GM21717 (cell line): ENCODE measurements around the gene DHRS11.
A peak's percentile ranks its signal among the peaks of the same experiment; 100 is the strongest.
"Not testable (repeated sequence)": the region's sequence is repeated elsewhere in the genome, so short reads cannot be mapped to it uniquely, and the experiment has no call there.

ENCODE experiments used
- ATAC-seq: cut with Tn5 transposase; IDR thresholded peaks from one replicate; pipeline ENCODE4 v1.9.1; 2021; ENCODE audit warnings: mild to moderate bottlenecking, moderate library complexity; ENCODE audit not compliant: unreplicated experiment

DHRS11 gene

DNA sequence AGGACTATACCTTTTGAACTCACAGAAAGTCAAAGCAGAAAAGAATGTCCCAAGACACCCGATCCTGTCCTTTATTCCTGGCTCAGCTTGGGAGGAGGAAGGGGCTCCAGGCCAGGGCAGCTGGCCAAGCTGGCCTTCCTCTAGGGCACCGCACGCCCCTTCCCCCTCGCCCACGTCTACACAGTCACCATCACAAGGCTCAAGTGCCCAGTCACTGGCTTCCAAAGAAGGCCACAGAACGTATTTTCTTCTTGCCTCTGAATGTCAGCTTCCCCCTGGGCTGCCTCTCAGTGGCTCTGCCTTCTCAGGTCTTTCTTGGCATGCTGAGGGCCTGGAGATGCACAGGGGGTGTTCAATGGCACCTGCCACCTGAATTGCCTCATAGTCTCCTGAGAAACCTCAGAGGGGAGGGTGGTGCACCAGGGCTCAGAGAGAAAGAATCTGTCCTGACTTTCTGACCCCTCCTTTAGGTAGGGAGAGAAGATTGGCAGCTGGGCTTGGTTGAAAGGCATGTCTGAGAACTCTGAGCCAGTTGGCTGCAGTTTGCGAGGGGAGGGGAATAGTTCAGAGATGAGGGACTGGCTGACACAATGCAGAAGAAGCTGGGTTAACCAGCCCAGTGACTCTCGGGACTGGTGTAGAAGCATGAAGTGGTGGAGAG is 2.1 kb downstream of the DHRS11 start:
- ATAC-seq = no peak

DNA sequence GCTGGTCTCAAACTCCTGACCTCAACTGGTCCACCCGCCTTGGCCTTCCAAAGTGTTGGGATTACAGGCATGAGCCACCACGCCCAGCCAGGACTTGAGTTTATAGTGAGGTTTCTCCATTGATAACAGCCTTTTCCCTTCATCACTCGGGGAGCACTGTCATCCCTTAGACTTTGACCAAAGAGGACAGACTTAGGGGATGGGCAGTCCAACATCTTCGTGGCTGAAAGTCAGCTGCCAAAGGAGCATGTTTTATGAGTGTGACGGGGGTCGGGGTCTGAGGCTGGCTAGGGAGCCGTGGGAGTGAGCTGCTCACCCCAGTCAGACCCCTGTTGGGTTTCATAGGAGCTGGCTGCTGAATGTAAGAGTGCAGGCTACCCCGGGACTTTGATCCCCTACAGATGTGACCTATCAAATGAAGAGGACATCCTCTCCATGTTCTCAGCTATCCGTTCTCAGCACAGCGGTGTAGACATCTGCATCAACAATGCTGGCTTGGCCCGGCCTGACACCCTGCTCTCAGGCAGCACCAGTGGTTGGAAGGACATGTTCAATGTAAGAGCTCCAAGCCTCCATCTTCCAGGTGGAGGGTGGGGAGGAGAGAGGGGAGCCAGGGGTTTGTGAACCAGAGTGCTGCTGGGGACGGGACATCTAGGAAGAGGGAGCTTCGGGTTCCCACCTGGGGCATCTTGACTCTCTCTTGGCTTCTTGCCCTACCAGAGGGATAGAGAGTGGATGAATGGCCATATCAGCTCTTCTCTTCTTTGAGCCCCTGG is 3.1 kb downstream of the DHRS11 start:
- no peak for ATAC-seq

DNA sequence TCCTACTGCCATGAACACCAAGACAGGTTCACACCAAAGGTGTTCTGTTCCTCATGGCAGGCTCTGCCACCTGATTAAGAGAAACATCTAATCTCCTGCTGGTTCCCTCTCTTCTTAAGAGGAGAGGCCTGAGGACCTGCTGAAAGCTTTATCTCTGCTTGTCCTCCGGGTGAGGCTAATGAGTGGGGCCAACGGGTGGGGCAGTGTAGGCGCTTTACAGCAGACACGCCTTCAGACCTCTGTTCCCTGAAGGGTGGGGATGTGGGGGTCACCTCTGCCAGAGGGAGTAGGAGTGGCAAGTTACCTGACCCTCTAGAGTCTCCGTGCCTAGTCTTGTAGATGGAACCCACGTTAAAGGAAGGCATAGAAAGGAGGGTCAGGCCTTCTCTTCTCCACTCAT is 5.5 kb downstream of the DHRS11 start:
- no peak for ATAC-seq

DNA sequence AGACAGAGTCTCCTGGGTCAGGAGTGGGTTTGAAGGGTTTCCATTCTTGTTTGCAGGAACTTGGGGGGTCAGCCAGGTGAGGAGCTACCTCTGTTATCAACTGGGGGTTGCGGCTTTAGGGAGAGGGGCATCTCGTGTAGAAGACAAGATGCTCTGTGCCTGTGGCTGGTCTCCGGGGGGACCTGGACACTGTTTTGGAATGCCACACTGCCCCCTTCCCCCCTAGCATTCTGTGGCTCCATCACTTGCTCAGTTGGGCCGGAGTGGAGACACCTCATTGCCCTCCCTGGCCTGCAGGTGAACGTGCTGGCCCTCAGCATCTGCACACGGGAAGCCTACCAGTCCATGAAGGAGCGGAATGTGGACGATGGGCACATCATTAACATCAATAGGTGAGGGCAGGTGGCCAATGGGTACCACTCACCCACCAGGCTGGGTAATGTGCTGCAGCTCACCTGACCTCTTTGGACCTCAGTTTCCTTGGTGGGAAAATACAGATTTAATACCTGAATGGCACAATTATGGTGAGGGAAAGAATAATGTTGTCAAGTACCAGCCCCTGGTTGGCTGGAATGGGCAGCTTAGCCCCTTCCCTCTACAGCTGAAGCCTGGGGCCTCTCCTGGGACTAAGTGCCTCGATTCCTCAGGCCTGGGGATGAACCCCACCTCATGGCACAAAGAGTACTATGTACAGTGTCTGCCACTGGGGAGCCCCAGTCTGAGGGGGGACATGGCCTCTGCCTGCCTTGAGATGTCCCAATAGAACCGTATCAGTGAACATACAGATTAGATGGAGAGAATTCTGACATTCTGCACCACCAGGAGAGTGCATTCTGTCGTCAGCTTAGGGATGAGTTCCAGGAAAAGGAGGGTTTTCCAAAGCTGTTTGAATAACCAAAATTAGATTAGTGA is 6.4 kb downstream of the DHRS11 start:
- no peak for ATAC-seq

DNA sequence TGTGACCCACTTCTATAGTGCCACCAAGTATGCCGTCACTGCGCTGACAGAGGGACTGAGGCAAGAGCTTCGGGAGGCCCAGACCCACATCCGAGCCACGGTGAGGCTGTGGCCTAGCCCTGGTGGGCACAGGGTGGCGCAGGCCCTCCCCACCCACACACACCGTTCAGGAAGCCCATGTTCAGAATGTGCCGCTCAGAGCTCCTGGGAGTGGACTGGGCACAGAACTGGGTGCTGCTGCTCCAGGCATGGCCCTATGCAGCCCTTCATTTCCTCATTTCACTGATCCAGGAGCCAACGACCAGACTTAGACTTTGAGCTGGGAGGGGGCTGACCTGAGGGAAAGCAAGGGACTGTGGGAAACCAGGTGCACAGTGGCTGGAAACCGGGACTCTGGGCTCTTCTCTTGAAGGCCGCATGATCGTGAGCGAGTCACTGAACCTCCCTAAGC is 7.3 kb downstream of the DHRS11 start:
- ATAC-seq = no peak

DNA sequence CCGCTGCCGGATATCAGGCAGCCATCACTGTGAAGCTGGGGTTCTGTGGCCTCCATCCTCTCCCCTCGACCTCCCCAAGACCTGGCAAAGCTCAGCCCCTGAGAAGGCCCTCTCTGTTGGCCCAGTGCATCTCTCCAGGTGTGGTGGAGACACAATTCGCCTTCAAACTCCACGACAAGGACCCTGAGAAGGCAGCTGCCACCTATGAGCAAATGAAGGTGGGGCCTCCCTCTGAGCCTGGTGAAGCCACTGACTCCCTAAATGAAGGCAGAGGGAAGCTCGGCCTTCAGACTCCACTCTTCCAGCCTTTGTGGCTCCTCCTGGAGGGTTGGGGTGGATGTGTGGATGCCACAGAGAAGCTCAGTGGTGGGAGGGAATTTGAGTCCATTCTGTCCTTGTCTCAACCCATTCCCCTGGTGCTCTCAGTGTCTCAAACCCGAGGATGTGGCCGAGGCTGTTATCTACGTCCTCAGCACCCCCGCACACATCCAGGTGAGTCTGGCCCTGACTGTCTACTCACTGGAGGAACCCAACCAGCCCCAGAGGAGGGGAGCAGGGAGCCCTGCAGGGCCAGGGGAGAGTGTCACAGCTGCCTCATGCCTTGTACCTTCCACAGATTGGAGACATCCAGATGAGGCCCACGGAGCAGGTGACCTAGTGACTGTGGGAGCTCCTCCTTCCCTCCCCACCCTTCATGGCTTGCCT is 8.0 kb downstream of the DHRS11 start:
- ATAC-seq = no peak

DNA sequence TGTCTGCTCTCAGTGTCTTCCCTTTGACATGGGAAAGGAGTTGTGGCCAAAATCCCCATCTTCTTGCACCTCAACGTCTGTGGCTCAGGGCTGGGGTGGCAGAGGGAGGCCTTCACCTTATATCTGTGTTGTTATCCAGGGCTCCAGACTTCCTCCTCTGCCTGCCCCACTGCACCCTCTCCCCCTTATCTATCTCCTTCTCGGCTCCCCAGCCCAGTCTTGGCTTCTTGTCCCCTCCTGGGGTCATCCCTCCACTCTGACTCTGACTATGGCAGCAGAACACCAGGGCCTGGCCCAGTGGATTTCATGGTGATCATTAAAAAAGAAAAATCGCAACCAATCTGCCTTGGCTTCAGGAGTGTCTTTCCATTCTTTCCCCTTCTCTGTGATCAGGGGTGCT is 8.8 kb downstream of the DHRS11 start:
- no peak for ATAC-seq

DNA sequence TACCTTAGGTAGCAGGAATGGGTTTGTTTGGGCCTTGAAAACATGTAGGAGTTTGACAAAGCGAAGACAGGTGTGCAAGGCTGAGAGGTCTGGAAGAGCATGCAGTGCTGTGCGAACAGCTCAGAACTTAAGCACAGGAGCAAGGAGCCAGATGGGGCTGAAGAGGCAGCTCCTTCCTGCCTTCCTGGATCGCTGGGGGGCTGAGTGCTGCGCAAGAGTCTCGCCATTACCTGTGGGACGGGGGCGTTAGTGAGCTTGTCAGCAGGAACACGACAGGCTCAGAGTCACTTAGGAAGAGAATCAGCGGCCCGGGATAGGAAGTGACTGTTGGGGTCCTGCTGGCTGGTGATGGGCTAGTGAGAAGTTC is 9.2 kb downstream of the DHRS11 start:
- peak; percentile 15 for ATAC-seq

DNA sequence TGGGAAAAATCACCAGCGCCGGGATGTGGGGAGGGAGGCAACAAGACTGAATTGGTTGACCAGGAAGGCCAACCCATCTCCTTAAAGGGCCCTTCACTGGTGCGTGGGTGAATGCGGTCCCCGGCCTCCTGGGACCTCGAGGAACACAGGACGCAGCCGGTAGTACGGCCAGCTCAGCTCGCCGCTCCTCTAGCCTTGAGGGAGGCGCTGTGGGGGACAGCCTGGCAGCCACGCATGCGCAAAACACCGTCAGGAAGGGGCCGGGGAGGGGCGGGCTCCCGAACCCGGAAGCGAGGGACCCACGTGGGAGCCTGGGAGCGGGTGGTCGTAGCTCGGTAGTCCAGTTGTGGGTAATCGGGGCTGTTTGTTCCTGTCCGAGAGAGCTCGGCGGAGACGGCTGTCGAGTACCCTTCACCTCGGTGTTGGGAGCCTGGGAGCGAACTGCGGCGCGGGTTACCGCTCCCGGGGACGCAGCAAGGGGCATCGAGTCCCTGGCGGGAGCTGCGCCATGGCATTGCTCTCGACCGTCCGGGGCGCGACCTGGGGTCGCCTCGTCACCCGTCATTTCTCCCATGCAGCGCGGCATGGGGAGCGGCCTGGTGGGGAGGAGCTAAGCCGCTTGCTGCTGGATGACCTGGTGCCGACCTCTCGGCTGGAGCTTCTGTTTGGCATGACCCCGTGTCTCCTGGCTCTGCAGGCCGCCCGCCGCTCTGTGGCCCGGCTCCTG is 9.8 kb downstream of the DHRS11 start, which contains the start of gene MRM1:
Gene MRM1 (plus strand): TSS at position 281 of the 727 bp plus-strand sequence. CDS start 228 bp downstream, at position 509.
- ATAC-seq = peak; percentile 62

DNA sequence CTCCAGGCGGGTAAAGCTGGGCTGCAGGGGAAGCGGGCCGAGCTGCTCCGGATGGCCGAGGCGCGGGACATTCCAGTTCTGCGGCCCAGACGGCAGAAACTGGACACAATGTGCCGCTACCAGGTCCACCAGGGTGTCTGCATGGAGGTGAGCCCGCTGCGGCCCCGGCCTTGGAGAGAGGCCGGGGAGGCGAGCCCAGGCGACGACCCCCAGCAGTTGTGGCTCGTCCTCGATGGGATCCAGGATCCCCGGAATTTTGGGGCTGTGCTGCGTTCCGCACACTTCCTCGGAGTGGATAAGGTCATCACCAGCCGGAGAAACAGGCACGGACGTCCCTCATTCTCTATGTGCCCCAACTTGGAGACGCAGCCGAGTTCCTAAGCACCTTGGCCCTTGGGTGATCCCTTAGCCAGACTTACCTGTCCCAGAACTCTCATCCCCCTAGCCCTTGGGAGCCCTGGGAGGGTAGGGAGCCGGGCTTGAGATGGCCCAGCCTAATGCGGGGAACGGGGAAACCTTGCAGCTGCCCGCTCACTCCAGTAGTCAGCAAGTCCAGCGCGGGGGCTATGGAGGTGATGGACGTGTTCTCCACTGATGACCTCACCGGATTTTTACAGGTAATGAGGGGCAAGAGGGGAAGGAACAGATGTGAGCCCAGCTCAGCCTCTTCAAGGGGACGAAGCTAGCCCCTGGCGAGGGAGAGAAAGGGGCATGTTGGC is 10.5 kb downstream of the DHRS11 start:
- no peak for ATAC-seq

DNA sequence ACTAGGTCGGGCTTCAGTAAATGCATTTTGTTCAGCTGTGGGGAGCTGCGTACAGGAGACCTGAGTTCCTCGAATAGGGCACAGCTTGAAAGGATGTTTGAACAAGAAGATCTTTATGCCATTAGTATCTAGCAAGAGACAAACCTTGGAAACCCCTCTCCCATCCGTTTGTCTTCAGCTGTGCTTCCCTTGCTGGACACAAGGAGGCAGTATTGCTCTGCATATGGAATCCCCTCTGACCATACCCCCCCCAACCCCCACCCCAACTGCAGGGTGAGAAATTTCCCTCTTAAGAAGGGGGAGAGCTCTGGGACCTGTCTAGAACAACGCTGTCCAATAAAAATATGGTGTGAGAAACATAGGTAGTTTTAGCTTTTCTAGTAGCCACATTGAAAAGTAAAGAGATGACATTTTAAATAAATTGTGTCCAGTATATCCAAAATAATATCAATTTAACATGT is 11.3 kb downstream of the DHRS11 start:
- ATAC-seq = no peak

DNA sequence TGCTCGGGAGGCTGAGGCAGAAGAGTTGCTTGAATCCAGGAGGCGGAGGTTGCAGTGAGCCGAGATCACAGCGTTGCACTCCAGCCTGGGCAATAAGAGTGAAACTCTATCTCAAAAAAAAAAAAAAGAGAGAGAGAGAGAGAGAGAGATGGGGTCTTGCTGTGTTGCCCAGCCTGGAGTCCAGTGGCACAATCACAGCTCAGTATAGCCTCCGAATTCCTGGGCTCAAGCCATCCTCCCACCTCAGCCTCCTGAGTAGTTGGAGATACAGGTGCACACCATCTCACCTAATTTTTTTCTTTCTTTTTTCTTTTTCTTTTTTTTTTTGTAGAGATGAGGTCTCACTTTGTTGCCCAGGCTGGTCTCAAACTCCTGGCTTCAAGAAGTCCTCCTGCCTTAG is 13.3 kb downstream of the DHRS11 start:
- ATAC-seq = not testable (repeated sequence)

DNA sequence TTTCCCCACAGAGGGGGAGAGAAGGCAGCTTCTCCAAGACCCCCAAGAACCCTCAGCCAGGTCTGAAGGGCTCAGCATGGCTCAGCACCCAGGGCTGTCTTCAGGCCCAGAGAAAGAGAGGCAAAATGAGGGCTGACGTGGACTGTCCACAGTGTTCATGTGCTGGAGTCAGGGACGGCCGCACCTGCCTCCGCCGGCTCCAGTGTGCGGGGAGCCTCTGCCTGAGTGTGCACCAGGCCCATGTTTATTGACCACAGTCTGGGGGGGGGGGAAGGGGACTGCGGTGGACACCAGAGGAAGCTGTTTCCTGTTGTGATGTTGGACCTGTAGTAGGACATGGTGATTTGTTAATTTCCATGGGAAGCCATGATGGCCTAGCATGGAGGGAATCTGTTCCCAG is 16.6 kb downstream of the DHRS11 start:
- no peak for ATAC-seq

DNA sequence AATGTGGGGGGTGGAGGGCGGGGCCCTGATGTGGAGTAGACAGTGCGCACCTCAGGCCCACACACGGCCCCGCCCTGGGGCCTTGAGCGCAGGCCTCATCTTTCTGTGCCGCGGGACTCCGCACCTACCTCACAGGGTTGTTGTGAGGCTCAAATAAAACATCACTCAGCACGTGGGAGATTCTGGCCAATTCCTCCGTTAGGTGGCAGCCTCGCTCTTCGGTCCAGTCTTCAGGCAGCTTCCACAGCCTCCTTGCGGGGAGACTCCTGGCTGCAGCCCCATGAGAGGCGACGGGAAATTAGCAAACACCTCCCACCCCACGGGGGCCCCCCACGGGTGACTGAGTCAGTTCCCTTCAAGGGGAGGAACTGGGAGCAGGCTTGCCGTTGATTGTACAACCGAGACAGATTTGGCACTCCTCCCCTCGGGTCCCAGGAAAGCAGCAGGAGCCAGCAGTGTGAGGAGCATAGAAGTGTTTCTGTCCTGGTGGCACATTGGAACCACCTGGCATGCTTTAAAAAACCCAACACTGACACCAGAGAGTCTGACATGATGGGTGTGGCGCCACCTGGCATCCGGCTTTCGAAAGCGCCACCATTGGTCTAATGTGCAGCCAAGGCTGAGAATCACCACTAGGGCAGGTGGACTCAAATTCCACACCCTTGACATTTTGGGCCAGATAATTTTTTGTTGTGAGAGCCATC is 17.3 kb downstream of the DHRS11 start:
- no peak for ATAC-seq

DNA sequence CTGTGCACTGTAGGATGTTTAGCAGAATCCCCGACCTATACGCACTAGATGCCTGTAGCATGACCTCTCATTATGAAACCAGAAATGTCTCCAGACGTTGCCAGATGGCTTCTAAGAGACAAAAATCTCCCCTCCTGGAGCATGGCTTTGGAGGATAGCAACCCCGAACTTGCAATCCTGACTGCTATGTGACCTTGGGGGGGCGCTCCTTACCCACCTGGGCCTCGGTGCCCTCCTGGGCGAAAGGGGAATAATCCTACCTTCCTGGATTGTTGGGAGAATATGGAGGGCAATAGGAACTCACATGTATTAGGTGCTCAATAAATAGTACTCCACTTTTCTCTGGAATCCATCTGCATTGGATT is 17.8 kb downstream of the DHRS11 start:
- ATAC-seq = no peak

DNA sequence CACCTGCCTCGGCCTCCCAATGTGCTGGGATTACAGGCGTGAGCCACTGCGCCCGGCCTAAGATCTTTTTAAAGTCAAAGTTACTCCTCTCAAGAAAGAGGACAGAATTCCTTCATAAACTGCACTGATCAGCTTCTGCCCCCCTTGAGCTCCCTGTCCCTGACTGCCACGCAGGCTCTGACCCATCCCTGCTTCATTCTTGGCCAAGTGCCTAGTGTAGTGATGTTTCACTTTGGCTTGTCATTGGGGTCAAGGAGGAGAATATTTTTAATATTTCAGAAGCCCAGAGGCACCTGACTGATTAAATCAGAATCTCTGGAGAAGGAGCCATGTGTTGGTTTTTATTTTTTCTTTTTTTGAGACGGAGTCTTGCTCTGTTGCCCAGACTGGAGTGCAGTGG is 18.8 kb downstream of the DHRS11 start:
- ATAC-seq = no peak

DNA sequence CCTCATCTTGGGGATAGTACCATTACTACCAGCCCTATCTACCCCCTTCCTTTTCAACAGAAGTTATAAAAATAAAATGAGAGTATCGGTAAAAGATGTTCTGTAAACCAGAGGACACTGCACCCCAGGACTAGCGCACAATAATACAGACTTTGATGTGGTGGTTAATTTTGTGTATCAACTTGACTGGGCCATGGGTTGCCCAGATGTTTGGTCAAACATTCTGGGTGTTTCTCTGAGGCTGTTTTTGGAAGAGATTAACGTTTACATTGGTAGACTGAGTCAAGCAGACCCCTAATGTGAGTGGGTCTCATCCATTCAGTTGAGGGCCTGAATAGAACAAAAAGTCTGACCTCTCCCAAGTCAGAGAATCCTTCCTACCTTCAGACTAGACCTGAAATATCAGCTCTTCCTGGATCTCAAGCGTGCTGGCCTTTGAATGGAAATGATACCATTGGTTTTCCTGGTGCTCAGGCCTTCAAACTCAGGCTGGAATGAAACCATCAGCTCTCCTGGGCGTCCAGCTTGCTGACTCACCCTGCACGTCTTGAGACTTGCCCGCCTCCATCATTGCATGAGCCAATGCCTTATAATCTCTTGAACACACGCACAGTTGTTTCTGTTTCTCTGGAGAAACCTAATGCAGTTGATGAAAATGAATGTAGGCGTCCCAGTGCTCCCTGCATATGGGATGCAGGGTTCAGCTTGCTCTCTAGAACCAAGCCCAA is 19.8 kb downstream of the DHRS11 start:
- no peak for ATAC-seq

DNA sequence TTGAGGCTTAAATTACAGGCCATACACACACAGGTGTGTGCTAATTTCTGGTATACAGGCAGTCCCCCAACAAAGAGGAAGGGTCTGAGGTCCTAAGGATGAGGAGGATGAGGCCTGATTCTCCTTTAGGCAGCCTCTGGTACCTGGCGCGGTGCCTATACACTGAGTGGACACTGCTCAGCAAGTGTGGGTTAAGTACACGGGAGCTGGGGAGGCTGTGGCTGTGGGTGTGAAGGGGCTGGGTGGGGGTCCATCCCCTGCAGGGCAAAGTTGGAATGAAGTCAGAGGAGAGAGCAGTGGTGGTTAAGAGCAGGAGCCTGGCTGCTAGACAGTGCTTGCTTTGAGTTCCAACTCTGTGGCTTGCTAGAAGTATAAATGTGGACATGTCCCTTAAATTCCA is 20.6 kb downstream of the DHRS11 start:
- no peak for ATAC-seq
